ENCODE data around the gene C2CD5. TPM values are rescaled to one million over a fixed set of nuclear protein-coding genes. Genes with fewer than 3 reads are reported as not detected.

The C2CD5 gene
- total and polyA plus RNA-seq, 9 donors = 19.6 to 41.3 (median 32.9) TPM

DNA sequence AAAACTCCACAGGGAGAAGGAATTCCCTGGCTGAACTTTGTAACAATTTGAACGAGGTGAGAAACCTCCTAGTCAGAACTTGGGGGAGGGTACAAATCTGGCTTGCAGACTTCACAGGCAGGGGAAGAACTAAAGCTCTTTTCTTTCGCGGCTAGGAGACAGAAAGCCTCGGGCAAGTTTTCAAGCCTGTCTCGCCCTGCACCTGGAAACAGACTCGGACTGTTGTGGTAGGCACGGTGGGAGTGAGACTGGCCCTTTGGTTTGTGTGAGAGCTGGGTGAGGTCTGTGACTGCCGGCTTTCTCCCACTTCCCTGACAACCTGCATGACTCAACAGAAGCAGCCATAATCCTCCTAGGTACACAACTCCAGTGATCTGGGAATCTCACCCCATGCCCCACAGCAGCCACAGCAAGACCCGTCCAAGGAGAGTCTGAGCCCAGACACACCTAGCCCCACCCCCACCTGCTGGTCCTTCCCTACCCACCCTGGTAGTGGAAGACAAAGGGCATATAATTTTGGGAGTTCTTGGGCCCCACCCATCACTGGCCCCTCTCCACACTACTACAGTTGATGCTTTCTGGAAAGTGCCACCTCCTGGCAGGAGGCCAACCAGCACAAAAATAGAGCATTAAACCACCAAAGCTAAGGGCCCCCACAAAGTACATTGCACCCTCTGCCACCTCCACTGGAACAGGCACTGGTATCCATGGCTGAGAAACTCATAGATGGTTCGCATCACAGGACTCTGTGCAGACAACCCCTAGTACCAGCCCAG lies 107.1 kb downstream of the C2CD5 start:
- intact Hi-C loops (cut with DNase I) = no loop called here
- Histone ChIP-seq H3K4me1 (ENCODE audit: insufficient read depth) (no peaks in the 10 kb centered on the region), H3K27ac (no peak overlapping the region), H3K4me3 (no peak overlapping the region), H3K9me3 (no peaks in the 10 kb centered on the region), H3K36me3 (no peaks in the 10 kb centered on the region), H3K27me3 (no peaks in the 10 kb centered on the region)
- DNase-seq = no peak
- no peak for TF ChIP-seq POLR2A (IDR thresholded peaks at IDR 0.05)
- TF ChIP-seq, protein P1, sequence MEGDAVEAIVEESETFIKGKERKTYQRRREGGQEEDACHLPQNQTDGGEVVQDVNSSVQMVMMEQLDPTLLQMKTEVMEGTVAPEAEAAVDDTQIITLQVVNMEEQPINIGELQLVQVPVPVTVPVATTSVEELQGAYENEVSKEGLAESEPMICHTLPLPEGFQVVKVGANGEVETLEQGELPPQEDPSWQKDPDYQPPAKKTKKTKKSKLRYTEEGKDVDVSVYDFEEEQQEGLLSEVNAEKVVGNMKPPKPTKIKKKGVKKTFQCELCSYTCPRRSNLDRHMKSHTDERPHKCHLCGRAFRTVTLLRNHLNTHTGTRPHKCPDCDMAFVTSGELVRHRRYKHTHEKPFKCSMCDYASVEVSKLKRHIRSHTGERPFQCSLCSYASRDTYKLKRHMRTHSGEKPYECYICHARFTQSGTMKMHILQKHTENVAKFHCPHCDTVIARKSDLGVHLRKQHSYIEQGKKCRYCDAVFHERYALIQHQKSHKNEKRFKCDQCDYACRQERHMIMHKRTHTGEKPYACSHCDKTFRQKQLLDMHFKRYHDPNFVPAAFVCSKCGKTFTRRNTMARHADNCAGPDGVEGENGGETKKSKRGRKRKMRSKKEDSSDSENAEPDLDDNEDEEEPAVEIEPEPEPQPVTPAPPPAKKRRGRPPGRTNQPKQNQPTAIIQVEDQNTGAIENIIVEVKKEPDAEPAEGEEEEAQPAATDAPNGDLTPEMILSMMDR (IDR thresholded peaks at IDR 0.05) = no peak
- no peak for TF ChIP-seq EP300 (IDR thresholded peaks at IDR 0.05)
- 49 to 67% (median 52%) methylated on average over 10 of the region's 10 CpGs for WGBS, 3 donors

DNA sequence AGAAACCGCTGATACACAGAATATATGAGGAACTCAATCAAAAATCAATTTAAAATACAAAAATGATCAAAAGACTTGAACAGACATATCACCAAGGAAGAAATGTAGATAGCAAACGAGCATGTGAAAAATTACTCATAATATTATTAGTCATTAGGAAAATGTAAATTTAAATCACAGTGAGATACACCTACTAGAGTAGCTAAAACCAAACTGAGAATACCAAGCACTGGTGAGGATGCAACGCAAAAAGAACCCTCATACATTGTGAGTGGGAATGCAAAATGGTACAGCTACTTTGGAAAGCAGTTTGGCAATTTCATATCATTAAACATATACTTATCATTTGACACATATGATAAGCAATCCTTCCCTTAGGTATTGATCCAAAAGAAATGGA lies 108.8 kb downstream of the C2CD5 start:
- H3K4me3 ChIP-seq = no peak overlapping the region
- WGBS, 3 donors = 77 to 82% (median 77%) methylated on average over 3 of the region's 3 CpGs
- no peak for DNase-seq
- no peaks in the 10 kb centered on the region for H3K36me3 ChIP-seq
- H3K27me3 ChIP-seq = no peaks in the 10 kb centered on the region
- intact Hi-C loops (cut with DNase I) = no loop called here
- H3K4me1 ChIP-seq (ENCODE audit: insufficient read depth) = no peaks in the 10 kb centered on the region
- no peaks in the 10 kb centered on the region for H3K9me3 ChIP-seq
- TF ChIP-seq POLR2A (IDR thresholded peaks at IDR 0.05) = no peak
- TF ChIP-seq, protein P1 (IDR thresholded peaks at IDR 0.05) = no peak
- no peak for TF ChIP-seq EP300 (IDR thresholded peaks at IDR 0.05)
- H3K27ac ChIP-seq = no peak overlapping the region

DNA sequence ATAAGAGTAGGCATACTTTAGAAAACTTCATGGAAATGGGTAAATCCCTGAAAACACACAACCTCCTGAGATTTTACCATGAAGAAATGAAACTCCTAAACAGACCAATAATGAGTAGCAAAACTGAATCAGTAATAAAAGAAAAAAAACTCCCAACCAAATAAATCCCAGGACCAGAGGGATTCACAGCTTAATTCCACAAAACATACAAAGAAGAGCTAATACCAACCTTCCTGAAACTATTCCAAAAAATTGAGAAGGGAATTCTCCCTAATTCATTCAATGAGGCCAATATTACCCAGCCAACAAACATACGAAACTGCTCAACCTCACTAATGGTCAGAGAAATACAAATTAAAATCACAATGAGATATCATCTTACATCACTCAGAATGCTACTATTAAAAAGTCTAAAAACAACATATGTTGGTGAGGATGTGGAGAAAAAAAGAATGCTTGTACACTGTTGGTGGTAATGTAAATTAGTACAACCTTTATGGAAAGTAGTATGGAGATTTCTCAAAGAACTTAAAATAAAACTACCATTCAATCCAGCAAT lies 112.6 kb downstream of the C2CD5 start:
- intact Hi-C loops (cut with DNase I) = no loop called here
- no peak for TF ChIP-seq POLR2A (IDR thresholded peaks at IDR 0.05)
- TF ChIP-seq EP300 (IDR thresholded peaks at IDR 0.05) = no peak
- TF ChIP-seq, protein P1 (IDR thresholded peaks at IDR 0.05) = no peak
- Histone ChIP-seq H3K4me3 (no peak overlapping the region), H3K27me3 (no peaks in the 10 kb centered on the region), H3K4me1 (ENCODE audit: insufficient read depth) (no peaks in the 10 kb centered on the region), H3K27ac (no peak overlapping the region), H3K9me3 (no peaks in the 10 kb centered on the region), H3K36me3 (no peaks in the 10 kb centered on the region)
- DNase-seq = no peak
- 64 to 66% (median 65%) methylated on average over 1 of the region's 1 CpG for WGBS, 3 donors

DNA sequence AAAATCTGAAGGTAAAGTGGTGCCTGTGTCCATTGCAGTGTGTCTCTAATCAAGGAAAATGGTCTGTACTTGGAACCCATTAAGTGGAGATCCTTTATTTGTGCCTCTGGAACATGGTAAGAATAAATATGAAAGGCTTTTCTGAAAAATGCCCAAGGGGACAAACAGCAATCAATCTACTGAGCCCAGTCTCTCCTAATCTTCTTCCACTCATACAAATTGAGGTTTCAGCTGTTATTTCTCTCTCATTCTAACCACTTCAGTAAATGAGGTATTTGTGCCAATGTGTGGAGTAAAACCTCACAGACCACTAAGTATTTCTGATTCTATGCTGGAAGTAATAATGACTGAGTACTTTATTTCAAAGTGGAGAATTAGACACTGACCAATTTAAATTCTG lies 127.5 kb downstream of the C2CD5 start:
- Histone ChIP-seq H3K4me3 (no peak overlapping the region), H3K27ac (no peak overlapping the region), H3K36me3 (no peaks in the 10 kb centered on the region), H3K9me3 (no peaks in the 10 kb centered on the region), H3K4me1 (ENCODE audit: insufficient read depth) (no peaks in the 10 kb centered on the region), H3K27me3 (no peaks in the 10 kb centered on the region)
- intact Hi-C loops (cut with DNase I) = no loop called here
- DNase-seq = no peak
- TF ChIP-seq, protein P1 (IDR thresholded peaks at IDR 0.05) = no peak
- TF ChIP-seq POLR2A (IDR thresholded peaks at IDR 0.05) (no peak), EP300 (IDR thresholded peaks at IDR 0.05) (no peak)
